A549 (cell line): ENCODE measurements around the gene NUCB1.

Experiments used
- CTCF ChIP-seq: fragments of >200 bp; sonication (Bioruptor Twin); formaldehyde crosslinking; IDR thresholded peaks from 3 replicates; pipeline ENCODE4 v1.5.1; 2016
- EP300 ChIP-seq, 2 experiments: fragments of >200 bp; sonication (Bioruptor Twin); formaldehyde crosslinking; IDR thresholded peaks; 2 replicates in 1 of 2; 3 replicates in 1 of 2; pipeline ENCODE4 v1.6.1; 2016 to 2017
- MAFK ChIP-seq: fragments of 450-650 bp; IDR thresholded peaks from 2 replicates; pipeline ENCODE4 v1.6.1; 2014; ENCODE audit not compliant: partially characterized antibody
- POLR2A ChIP-seq: IDR thresholded peaks from 2 replicates; pipeline ENCODE4 v1.6.1; 2012; ENCODE audit warnings: mild to moderate bottlenecking, low read length
- RFX5 ChIP-seq: fragments of 450-650 bp; IDR thresholded peaks from 2 replicates; pipeline ENCODE4 v1.7.1; 2014; ENCODE audit warnings: antibody characterized with exemption, mild to moderate bottlenecking, moderate library complexity

- TF ChIP-seq POLR2A (peak; percentile 99), MAFK (peak; percentile 96), CTCF (no peak), RFX5 (peak; percentile 76; the same call in 1 of the 2 replicates), EP300 (IDR thresholded peaks at IDR 0.05) (no peak)
Measured at GRCh38 chr19:48872182-48872883, 27.8 kb upstream of the NUCB1 start, which contains the start of gene PPP1R15A.
